Neural cell (in vitro differentiated cells): ENCODE data around the gene HS2ST1. TPM values are rescaled to one million over a fixed set of nuclear protein-coding genes. Genes with fewer than 3 reads are reported as not detected.

ENCODE experiments used
- H2AFZ ChIP-seq: fragments of 200-600, 300-800 bp; sonication (generic), shearing (Covaris generic); 2 replicates; pipeline ENCODE4 v1.6.0; 2014; ENCODE audit warnings: low read depth, mild to moderate bottlenecking, antibody characterized with exemption, low read length, moderate library complexity
- H3F3A ChIP-seq: fragments of 200-600 bp; shearing (Covaris generic); 2 replicates; pipeline ENCODE4 v1.6.1; 2016; ENCODE audit warnings: mild to moderate bottlenecking, moderate library complexity, mixed read lengths, antibody characterized with exemption, low read length; ENCODE audit not compliant: insufficient read depth, poor library complexity, severe bottlenecking
- H3K27ac ChIP-seq: fragments of 200-600, 300-800 bp; sonication (generic), shearing (Covaris generic); 2 replicates; pipeline ENCODE4 v1.5.1; 2014; ENCODE audit warnings: mild to moderate bottlenecking, low read length, moderate library complexity
- H3K27me3 ChIP-seq: fragments of 300-800, 200-600 bp; sonication (generic), shearing (Covaris generic); 2 replicates; pipeline ENCODE4 v1.6.0; 2014; ENCODE audit warnings: mild to moderate bottlenecking, low read depth, low read length, moderate library complexity; ENCODE audit not compliant: insufficient read depth
- H3K36me3 ChIP-seq: fragments of 300-800, 200-600 bp; sonication (generic), shearing (Covaris generic); 2 replicates; pipeline ENCODE4 v1.5.1; 2014; ENCODE audit warnings: mild to moderate bottlenecking, antibody characterized with exemption, low read length, moderate library complexity; ENCODE audit not compliant: insufficient read depth
- H3K4me2 ChIP-seq: fragments of 300-800, 200-600 bp; sonication (generic), shearing (Covaris generic); 2 replicates; pipeline ENCODE4 v1.6.0; 2014; ENCODE audit warnings: mild to moderate bottlenecking, low read length
- H3K4me3 ChIP-seq: fragments of 300-800, 200-600 bp; sonication (generic), shearing (Covaris generic); 2 replicates; pipeline ENCODE4 v1.5.1; 2014; ENCODE audit warnings: mild to moderate bottlenecking, low read length, moderate library complexity
- H3K79me2 ChIP-seq: fragments of 200-600 bp; shearing (Covaris generic); replicated peaks from 2 replicates; pipeline ENCODE4 v1.6.0; 2014; ENCODE audit warnings: mild to moderate bottlenecking, low read length, moderate library complexity; ENCODE audit not compliant: insufficient read depth
- H3K9ac ChIP-seq: fragments of 300-800, 200-600 bp; sonication (generic), shearing (Covaris generic); 2 replicates; pipeline ENCODE4 v1.6.1; 2016; ENCODE audit warnings: mild to moderate bottlenecking, low read length, mixed read lengths
- H3K9me2 ChIP-seq: fragments of 200-600 bp; shearing (Covaris generic); 2 replicates; pipeline ENCODE4 v1.6.1; 2016; ENCODE audit warnings: mild to moderate bottlenecking, low read length, mixed read lengths; ENCODE audit not compliant: insufficient read depth
- H3K9me3 ChIP-seq: fragments of 200-600, 300-800 bp; sonication (generic), shearing (Covaris generic); 2 replicates; pipeline ENCODE4 v1.6.1; 2016; ENCODE audit warnings: mild to moderate bottlenecking, mixed run types, low read length, moderate library complexity, mixed read lengths
- H4K20me1 ChIP-seq: fragments of 200-600 bp; shearing (Covaris generic); 2 replicates; pipeline ENCODE4 v1.6.1; 2016; ENCODE audit warnings: mild to moderate bottlenecking, mixed run types; ENCODE audit not compliant: insufficient read depth
- CTCF ChIP-seq: fragments of 450-650 bp; IDR thresholded peaks from 2 replicates; pipeline ENCODE4 v1.5.1; 2014; ENCODE audit warnings: antibody characterized with exemption, mild to moderate bottlenecking, moderate library complexity; ENCODE audit not compliant: poor library complexity, severe bottlenecking
- EP300 ChIP-seq: fragments of 450-650 bp; conservative IDR thresholded peaks from 2 replicates; pipeline ENCODE4 v1.6.1; 2014; ENCODE audit warnings: antibody characterized with exemption, mild to moderate bottlenecking, moderate library complexity; ENCODE audit not compliant: poor library complexity, severe bottlenecking
- EZH2 ChIP-seq: fragments of 200-600, 300-800 bp; shearing (Covaris generic), sonication (generic); IDR thresholded peaks from 2 replicates; pipeline ENCODE4 v1.6.1; 2014; ENCODE audit warnings: antibody characterized with exemption, low read length, borderline replicate concordance, mild to moderate bottlenecking; ENCODE audit not compliant: insufficient read depth, poor library complexity, severe bottlenecking
- MXI1 ChIP-seq: fragments of 450-650 bp; conservative IDR thresholded peaks from 2 replicates; pipeline ENCODE4 v1.6.1; 2014; ENCODE audit warnings: antibody characterized with exemption, mild to moderate bottlenecking; ENCODE audit not compliant: poor library complexity, severe bottlenecking
- POLR2AphosphoS5 ChIP-seq: IDR thresholded peaks from 2 replicates; pipeline ENCODE4 v1.6.1; 2012
- RAD21 ChIP-seq: fragments of 450-650 bp; conservative IDR thresholded peaks from 2 replicates; pipeline ENCODE4 v1.6.1; 2014; ENCODE audit warnings: antibody characterized with exemption, mild to moderate bottlenecking, moderate library complexity
- REST ChIP-seq: IDR thresholded peaks from 2 replicates; pipeline ENCODE4 v1.6.1; 2012; ENCODE audit warnings: borderline replicate concordance
- SMC3 ChIP-seq: fragments of 450-650 bp; conservative IDR thresholded peaks from 2 replicates; pipeline ENCODE4 v1.6.1; 2014; ENCODE audit warnings: antibody characterized with exemption, mild to moderate bottlenecking, moderate library complexity; ENCODE audit not compliant: poor library complexity
- TAF1 ChIP-seq: IDR thresholded peaks from 2 replicates; pipeline ENCODE4 v1.6.1; 2012; ENCODE audit warnings: low read depth
- polyA plus RNA-seq: library from polyadenylated mRNA; depleted of rRNA; stranded (reverse); fragments of >200 nt; gene quantifications from 2 replicates; pipeline ENCODE4 v1.2.3, GENCODE V29; 2014

The HS2ST1 gene
- polyA plus RNA-seq, 1 donor from 2014 or later, result 24.7 TPM

GRCh38 chr1:86938855-86939254 is 24.4 kb downstream of the HS2ST1 start:
- Histone ChIP-seq H3K4me2 (no peak overlapping the region), H3F3A (no peaks in the 10 kb centered on the region), H3K4me3 (no peak overlapping the region), H3K9me3 (no peaks in the 10 kb centered on the region), H3K27me3 (no peaks in the 10 kb centered on the region), H4K20me1 (no peaks in the 10 kb centered on the region), H3K27ac (no peak overlapping the region), H3K79me2 (peaks cover 65% of the 10 kb centered on the region), H3K36me3 (no peaks in the 10 kb centered on the region), H3K9me2 (no peaks in the 10 kb centered on the region), H3K9ac (no peak overlapping the region), H2AFZ (no peak overlapping the region)
- TF ChIP-seq TAF1 (no peak), REST (no peak), SMC3 (no peak), POLR2AphosphoS5 (no peak), MXI1 (no peak), RAD21 (no peak), CTCF (no peak), EP300 (no peak), EZH2 (no peak)

DNA sequence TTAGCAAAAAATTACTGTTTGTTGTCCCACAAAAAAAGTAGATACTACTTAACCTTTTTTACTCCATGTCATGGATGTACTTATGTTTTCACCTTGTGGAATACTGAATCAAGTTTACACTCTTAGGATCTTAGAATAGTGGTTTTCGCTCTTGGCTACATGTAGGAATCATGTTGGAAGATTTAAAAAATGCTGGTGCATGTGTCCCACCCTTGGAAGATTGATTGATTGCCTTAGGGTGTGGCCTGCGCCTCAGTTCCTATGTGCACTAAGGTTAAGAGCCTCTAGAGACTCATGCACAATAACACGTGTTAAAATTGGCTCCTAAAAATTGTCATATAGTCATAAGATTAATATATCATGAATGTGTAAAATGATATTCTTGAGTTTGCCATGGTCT is 25.0 kb downstream of the HS2ST1 start:
- Histone ChIP-seq H3K4me2 (no peak overlapping the region), H3K27ac (no peak overlapping the region)

More for the DNA sequence above, 25.0 kb downstream of the HS2ST1 start:
- H3K9me2 ChIP-seq, result no peaks in the 10 kb centered on the region
- no peaks in the 10 kb centered on the region for H3K27me3 ChIP-seq
- no peaks in the 10 kb centered on the region for H4K20me1 ChIP-seq
- no peaks in the 10 kb centered on the region for H3K9me3 ChIP-seq
- H2AFZ ChIP-seq, result no peak overlapping the region
- H3F3A ChIP-seq, result no peaks in the 10 kb centered on the region
- H3K79me2 ChIP-seq, result peaks cover 67% of the 10 kb centered on the region
- no peaks in the 10 kb centered on the region for H3K36me3 ChIP-seq
- H3K9ac ChIP-seq, result no peak overlapping the region
- no peak for TF ChIP-seq REST
- TF ChIP-seq MXI1, result no peak
- no peak for TF ChIP-seq EP300
- no peak for TF ChIP-seq RAD21
- no peak for TF ChIP-seq CTCF
- no peak for TF ChIP-seq EZH2
- no peak for TF ChIP-seq TAF1
- no peak for TF ChIP-seq SMC3
- TF ChIP-seq POLR2AphosphoS5, result no peak
- no peak overlapping the region for H3K4me3 ChIP-seq
